Activated CD4-positive, alpha-beta T cell treated with anti-CD3 and anti-CD28 coated beads, Interleukin-2, amount 50 U/mL, for 24 hours (primary cell): ENCODE results near the gene LMOD3.

Source experiments
- DNase-seq, 2 donors: peaks; one replicate each; pipeline ENCODE4 v3.0.0-alpha.2; 2020; ENCODE audit warnings: low read depth in 1 of 2, low spot score in 1 of 2

LMOD3 gene

DNA sequence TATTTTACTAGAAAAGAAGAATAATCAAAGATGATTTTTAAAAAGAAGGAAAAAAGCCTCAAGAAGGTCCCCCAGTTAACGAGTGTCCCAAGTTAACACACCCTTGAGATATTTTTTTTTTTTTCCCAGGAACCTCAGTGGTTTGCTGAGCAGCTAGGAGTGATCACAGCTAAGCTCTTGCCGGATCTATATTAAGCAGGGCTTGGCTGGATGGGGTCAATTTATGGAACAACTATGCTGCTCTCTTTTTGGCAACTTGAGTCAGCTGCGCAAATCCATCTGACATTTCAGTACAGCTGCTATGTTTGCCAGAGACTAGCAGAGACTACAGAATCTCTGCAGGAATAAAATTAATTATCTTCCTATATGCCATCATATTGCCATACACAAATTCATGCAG, at the start of gene LMOD3:
Gene LMOD3 (minus strand): TSS at position 193 of the 400 bp plus-strand sequence. CDS start 209 bp downstream, outside the sequence.
- DNase-seq = no peak

DNA sequence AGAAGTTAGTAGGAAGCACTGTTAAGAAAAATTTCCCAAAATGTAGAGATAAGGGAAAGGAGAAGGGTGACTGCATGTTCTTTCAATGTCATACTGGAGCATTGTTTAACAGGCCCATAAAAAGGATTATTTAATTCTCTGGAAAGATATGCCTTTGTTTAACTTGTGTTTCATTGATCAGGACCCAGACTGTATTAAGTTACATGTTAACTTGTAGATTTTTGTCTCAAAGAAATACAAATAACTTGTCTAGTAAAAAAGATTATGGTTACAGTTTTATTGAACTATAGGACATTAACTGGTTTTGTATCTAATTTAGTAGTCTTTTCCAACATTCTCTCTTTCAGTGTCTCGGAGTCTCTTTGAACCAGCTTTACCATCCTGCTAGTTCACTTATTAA, 49.7 kb upstream of the LMOD3 start:
- no peak for DNase-seq

DNA sequence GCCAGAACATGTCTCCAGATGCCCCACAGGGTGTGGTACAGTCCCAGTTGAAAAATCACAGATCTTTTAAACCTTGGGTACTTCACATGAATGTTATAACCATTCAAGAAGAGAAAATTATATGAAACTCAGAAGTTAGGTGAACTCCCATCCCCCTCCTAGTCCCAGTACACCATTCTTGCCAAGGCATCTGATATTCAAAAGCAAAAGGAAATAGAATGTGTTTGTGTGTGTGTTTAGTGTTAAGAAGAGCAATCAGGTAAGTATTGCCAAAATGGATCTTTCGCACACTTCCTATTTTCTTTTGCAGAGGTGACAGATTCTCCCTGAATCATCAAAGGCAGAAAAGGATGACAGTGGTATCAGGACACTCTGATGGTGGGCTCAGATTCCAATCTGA, 44.1 kb upstream of the LMOD3 start:
- DNase-seq = no peak

DNA sequence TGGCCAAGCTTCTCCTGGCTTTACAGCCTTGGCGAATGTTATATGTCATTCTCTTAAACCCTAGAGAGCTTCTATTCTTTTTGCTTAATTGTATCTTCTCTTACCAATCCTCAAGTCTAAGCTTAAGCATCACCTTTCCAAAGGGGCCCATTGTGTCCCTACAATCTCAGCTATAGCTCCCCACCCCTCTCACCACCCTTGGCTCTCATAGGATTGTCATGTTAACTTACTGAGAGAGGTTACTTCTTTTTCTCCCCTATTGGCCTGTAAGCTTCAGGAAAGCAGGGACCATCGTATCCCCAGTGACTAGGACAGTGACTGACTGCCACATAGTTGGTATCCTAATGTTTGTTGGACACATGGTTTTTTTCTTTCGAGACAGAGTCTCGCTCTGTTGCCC, 43.3 kb upstream of the LMOD3 start:
- no peak for DNase-seq

DNA sequence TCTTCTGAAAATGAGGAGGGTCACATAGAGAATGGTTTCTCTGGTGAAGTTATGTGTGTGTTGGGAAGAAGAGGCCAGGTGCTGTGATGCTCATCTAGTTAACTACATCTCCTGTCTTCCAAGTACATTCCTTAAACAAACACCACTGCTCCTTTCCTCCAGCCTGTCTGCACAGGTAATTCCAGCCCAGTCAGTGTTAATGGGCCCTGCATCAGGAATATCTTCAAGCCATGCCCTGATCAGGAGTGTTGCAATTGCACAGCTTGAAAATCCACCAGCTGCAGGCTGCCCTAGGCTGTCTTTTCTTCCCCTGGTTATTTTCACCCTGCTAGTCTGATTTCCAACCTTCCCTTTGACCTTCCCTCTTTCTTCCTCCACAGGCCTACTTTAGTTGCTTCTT, 41.9 kb upstream of the LMOD3 start:
- DNase-seq = no peak

DNA sequence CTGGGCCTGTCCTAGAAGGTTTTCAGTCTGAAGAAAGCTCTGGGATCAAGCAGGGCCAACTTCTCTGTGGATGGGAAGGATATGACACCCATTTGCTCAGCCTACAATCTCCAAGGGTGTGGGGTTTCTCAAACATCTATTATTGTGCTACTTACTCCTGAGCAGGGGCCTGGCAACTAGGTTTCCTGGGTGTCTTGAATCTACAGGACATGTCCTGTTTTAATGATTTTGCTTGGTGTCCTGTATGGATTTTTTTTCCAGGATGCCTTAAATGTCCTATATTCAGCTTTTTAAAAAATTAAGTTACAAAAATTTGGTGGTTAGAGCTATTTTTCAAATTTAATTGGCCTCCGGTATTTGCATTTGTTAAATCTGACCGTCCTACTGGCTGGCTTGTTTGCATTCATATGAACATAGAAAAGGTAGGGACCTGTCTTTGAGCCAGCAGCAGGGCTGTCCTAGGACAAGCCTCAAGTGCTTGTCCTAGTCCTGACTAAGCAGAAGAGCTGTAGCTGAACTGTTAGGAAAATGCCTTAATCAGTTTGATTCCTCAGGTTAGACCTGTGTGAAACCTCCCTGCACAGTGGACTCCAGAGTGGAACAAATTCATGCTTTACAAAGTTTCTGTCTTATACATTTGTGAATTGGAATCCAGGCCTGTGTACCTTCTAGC, 40.0 kb upstream of the LMOD3 start:
- DNase-seq = no peak

GRCh38 chr3:69161587-69162307, 39.4 kb upstream of the LMOD3 start:
- DNase-seq = peak in 1 of 2 donors; percentile 44

- no peak for DNase-seq
Observed at GRCh38 chr3:69160525-69160924, 38.1 kb upstream of the LMOD3 start.

DNA sequence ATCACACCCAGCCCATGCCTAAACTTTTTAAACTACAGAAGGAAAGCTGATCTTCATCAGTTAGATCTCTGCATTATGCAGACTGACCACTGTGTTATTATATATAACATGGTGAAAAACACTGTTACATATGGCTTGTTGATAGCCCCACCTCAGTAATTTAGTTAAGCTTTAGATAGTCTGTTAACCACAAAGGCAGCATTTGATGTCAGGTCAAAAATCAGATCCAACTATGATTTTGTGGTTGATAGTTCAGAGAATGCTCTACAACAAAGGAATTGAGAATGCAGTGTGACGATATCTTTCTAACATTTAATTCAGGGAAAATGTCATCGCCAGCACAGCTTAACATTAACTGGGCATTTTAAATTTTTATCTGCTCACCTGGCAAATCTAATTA, 37.7 kb upstream of the LMOD3 start:
- no peak for DNase-seq

GRCh38 chr3:69149586-69149985, 27.2 kb upstream of the LMOD3 start:
- no peak for DNase-seq

- no peak for DNase-seq
Observed at GRCh38 chr3:69145688-69146087, 23.3 kb upstream of the LMOD3 start.

DNA sequence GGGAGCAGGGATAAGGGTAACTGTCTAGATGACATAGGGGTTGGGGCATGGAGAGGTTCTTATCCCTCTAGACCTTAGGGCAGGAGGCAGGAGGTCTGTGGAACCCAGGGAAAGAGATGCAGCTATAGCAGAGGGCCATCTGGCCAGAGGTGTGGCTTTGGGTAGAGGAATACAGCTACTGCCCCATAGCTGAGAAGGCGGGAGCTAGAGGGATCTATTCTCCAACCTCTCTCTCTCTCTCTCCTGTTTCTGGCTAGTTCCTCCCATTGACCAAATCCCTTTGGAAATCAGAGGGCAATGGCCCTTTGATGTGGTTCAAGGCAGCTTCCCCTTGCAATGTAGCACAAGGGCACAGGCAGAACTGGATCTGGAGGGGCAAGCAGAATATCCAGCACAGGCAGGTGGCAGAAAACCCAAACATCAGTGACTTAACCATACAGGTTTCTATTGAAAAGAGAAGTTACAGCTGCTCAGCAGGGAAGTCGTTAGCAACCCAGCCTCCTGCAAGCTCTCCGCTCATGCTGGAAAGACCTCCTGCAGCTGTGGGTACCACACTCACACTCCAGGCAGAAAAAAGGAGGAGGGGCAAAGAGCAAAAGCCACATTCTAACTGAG, 22.3 kb upstream of the LMOD3 start:
- DNase-seq = no peak

GRCh38 chr3:69143612-69144011, 21.2 kb upstream of the LMOD3 start:
- no peak for DNase-seq

DNA sequence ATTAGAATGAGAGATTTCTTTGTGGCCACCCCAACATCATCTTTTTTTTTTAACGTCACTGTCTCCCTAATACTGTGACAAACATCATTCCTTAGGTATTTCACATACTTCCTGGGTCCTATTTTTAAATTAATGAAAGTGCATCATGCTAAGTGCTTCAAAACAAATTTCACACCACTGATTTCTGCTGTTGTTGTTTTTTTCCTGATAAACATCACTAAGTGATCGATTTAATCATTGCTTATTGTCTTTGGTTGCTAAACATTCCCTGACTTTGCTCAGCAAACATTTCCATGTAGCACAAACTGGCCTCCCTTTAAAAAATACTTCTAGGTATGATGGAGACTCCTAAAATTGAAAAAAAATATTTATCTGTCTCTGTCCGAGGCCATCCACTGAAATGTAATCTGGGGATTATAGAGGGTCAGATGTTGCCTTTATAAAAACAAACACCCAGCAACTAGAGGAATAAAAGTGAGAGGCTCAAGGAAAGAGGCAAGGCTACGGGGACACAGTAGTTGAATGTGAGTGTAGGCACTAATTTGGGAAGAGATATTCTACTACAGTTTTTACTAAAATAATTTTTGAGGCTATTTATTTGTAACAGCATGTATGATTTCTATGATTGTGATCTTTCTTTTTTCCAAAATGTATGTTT, 20.5 kb upstream of the LMOD3 start:
- no peak for DNase-seq

GRCh38 chr3:69142090-69142489, 19.7 kb upstream of the LMOD3 start:
- DNase-seq = no peak

- DNase-seq = no peak
Observed at GRCh38 chr3:69141313-69141712, 18.9 kb upstream of the LMOD3 start.

- no peak for DNase-seq
Observed at GRCh38 chr3:69137412-69137811, 15.0 kb upstream of the LMOD3 start.

- DNase-seq = no peak
Observed at GRCh38 chr3:69137005-69137404, 14.6 kb upstream of the LMOD3 start.

- no peak for DNase-seq
Observed at GRCh38 chr3:69130689-69131088, 8.3 kb upstream of the LMOD3 start.

GRCh38 chr3:69129531-69129930, 7.1 kb upstream of the LMOD3 start:
- no peak for DNase-seq

DNA sequence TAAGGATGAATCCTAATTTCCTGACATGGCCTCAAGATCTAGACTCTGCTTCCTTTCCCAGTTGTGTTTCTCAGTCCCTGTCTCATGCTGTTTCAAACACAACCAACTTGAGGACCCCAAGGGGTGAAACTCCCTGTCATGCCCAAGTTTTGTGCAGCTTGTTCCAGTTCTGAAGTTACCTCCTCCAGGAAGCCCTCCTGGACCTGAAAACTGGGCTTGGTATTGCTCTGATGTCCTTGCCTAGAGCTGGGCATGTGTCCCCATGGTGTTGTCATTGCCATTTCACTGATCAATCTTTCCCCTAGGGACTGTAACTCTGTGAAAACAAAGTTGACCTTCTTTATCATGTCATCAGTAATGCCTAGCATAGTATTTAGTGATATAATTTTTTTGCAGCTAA, 6.1 kb upstream of the LMOD3 start:
- DNase-seq = no peak

DNA sequence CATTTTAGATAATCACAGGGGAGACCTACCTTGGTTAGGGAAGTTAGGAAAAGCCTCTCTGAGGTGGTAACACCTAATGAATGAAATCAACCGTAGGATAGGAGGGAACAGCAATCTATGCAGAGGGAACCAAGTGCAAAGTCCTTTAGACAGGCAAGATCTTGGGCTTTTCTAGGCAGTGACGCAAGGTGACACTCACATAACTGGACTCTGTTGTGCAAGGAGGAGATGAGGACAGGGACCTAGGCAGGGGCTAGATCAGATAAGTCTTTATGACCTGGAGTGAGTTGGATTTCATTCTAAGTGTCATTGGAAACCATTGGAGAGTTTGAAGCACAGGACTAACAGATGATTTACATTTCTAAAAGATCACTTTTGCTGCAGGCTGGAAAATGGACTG, 4.6 kb upstream of the LMOD3 start:
- DNase-seq = no peak
